Astrocyte (in vitro differentiated cells and primary cell): ENCODE data around the gene NT5C1A. TPM values are rescaled to one million over a fixed set of nuclear protein-coding genes. Genes with fewer than 3 reads are reported as not detected.

Experiments
- DNase-seq: peaks from one replicate; pipeline ENCODE4 v3.0.0-alpha.2; 2010; ENCODE audit warnings: low read depth
- FAIRE-seq: peaks from 2 replicates; lab custom pipeline; 2011; peaks lifted over from hg19 to GRCh38; lab: Jason Lieb, UNC
- H2AFZ ChIP-seq: 2 replicates; pipeline ENCODE4 v1.6.0; 2012; ENCODE audit warnings: low read depth, low read length, inconsistent platforms
- H3K27ac ChIP-seq: 2 replicates; pipeline ENCODE4 v1.5.1; 2011; ENCODE audit warnings: low read depth, low read length, inconsistent platforms
- H3K27me3 ChIP-seq: 2 replicates; pipeline ENCODE4 v1.6.0; 2011; ENCODE audit warnings: low read length, inconsistent platforms; ENCODE audit not compliant: insufficient read depth
- H3K36me3 ChIP-seq: 2 replicates; pipeline ENCODE4 v1.5.1; 2011; ENCODE audit warnings: low read length, inconsistent platforms; ENCODE audit not compliant: insufficient read depth
- H3K4me1 ChIP-seq: 2 replicates; pipeline ENCODE4 v1.5.1; 2011; ENCODE audit warnings: low read length, inconsistent platforms; ENCODE audit not compliant: insufficient read depth
- H3K4me2 ChIP-seq: 2 replicates; pipeline ENCODE4 v1.6.0; 2012; ENCODE audit warnings: low read length, inconsistent platforms
- H3K4me3 ChIP-seq: 2 replicates; pipeline ENCODE4 v1.5.1; 2011; ENCODE audit warnings: low read depth, mild to moderate bottlenecking, low read length, inconsistent platforms; ENCODE audit not compliant: insufficient read depth
- H3K79me2 ChIP-seq: 2 replicates; pipeline ENCODE4 v1.6.0; 2012; ENCODE audit warnings: mild to moderate bottlenecking, low read length, inconsistent platforms; ENCODE audit not compliant: insufficient read depth
- H3K9ac ChIP-seq: 2 replicates; pipeline ENCODE4 v1.6.0; 2012; ENCODE audit warnings: mild to moderate bottlenecking, low read length, inconsistent platforms
- H3K9me3 ChIP-seq: 2 replicates; pipeline ENCODE4 v1.5.1; 2012; ENCODE audit warnings: low read depth, mild to moderate bottlenecking, low read length, inconsistent platforms; ENCODE audit not compliant: insufficient read depth
- H4K20me1 ChIP-seq: 2 replicates; pipeline ENCODE4 v1.6.0; 2012; ENCODE audit warnings: low read length, inconsistent platforms; ENCODE audit not compliant: insufficient read depth
- H3K27ac Mint-ChIP-seq: one replicate; pipeline ENCODE4 v1.8.0; 2021; ENCODE audit warnings: mild to moderate bottlenecking, mixed read lengths; ENCODE audit not compliant: unreplicated experiment
- H3K27me3 Mint-ChIP-seq: one replicate; pipeline ENCODE4 v1.8.0; 2021; ENCODE audit warnings: low read depth, mixed read lengths; ENCODE audit not compliant: unreplicated experiment
- H3K36me3 Mint-ChIP-seq: one replicate; pipeline ENCODE4 v1.8.0; 2021; ENCODE audit warnings: low read depth, mixed read lengths; ENCODE audit not compliant: unreplicated experiment
- H3K4me1 Mint-ChIP-seq: one replicate; pipeline ENCODE4 v1.8.0; 2021; ENCODE audit warnings: low read depth, mixed read lengths; ENCODE audit not compliant: unreplicated experiment
- H3K4me3 Mint-ChIP-seq: one replicate; pipeline ENCODE4 v1.8.0; 2021; ENCODE audit warnings: mild to moderate bottlenecking, moderate library complexity, mixed read lengths; ENCODE audit not compliant: unreplicated experiment
- H3K9me3 Mint-ChIP-seq: one replicate; pipeline ENCODE4 v1.8.0; 2021; ENCODE audit warnings: mild to moderate bottlenecking, mixed read lengths; ENCODE audit not compliant: unreplicated experiment
- EZH2 ChIP-seq: IDR thresholded peaks from 2 replicates; pipeline ENCODE4 v1.6.1; 2012; ENCODE audit warnings: mild to moderate bottlenecking, low read length, inconsistent platforms; ENCODE audit not compliant: insufficient read depth
- total RNA-seq: library from RNA; stranded (reverse); gene quantifications from 2 replicates; pipeline ENCODE4 v1.2.1, GENCODE V29; 2021
- TF ChIP-seq, protein P1 (sequence below): IDR thresholded peaks from 2 replicates; pipeline ENCODE4 v1.5.1; 2011; ENCODE audit warnings: low read depth, mild to moderate bottlenecking, inconsistent platforms, low read length, moderate library complexity; ENCODE audit not compliant: insufficient read depth

The NT5C1A gene
- total RNA-seq, 1 donor from 2014 or later, result 0.20 TPM

DNA sequence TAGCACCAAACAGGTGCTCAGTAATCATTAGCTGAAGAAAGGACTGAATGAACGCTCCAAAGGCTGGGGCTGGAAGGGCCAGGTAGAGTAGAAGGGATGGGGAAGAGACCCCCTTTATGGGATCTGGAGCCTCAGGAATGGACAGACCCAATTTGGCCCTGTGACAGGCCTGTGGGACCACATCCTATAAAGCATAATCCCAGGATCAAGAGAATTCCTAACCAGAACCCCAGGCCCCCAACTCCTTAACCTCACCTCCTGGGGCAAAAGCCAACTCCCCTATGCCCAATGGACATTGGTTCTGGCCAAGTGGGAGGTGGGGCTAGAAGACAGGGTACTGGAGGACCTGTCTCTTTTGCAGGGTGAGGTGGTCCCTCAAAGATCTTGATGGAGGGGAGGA, 10.1 kb upstream of the NT5C1A start:
- peaks cover 59% of the 10 kb centered on the region for H3K27me3 ChIP-seq
- DNase-seq (no peak), FAIRE-seq (no peak)
- H3K9me3 ChIP-seq, result no peaks in the 10 kb centered on the region
- no peaks in the 10 kb centered on the region for H3K79me2 ChIP-seq
- H3K4me1 Mint-ChIP-seq, result no peaks in the 10 kb centered on the region
- H3K36me3 ChIP-seq, result no peaks in the 10 kb centered on the region
- H4K20me1 ChIP-seq, result no peaks in the 10 kb centered on the region
- no peaks in the 10 kb centered on the region for H3K4me1 ChIP-seq
- H3K27ac Mint-ChIP-seq, result no peak overlapping the region
- no peak overlapping the region for H3K4me2 ChIP-seq
- peaks cover 6% of the 10 kb centered on the region for H3K36me3 Mint-ChIP-seq
- H3K9me3 Mint-ChIP-seq, result peaks cover 15% of the 10 kb centered on the region
- H3K9ac ChIP-seq, result no peak overlapping the region
- no peak overlapping the region for H3K4me3 Mint-ChIP-seq
- no peak overlapping the region for H3K4me3 ChIP-seq
- H3K27me3 Mint-ChIP-seq, result peaks cover 85% of the 10 kb centered on the region
- H3K27ac ChIP-seq, result no peak overlapping the region
- no peak overlapping the region for H2AFZ ChIP-seq
- TF ChIP-seq, protein P1, sequence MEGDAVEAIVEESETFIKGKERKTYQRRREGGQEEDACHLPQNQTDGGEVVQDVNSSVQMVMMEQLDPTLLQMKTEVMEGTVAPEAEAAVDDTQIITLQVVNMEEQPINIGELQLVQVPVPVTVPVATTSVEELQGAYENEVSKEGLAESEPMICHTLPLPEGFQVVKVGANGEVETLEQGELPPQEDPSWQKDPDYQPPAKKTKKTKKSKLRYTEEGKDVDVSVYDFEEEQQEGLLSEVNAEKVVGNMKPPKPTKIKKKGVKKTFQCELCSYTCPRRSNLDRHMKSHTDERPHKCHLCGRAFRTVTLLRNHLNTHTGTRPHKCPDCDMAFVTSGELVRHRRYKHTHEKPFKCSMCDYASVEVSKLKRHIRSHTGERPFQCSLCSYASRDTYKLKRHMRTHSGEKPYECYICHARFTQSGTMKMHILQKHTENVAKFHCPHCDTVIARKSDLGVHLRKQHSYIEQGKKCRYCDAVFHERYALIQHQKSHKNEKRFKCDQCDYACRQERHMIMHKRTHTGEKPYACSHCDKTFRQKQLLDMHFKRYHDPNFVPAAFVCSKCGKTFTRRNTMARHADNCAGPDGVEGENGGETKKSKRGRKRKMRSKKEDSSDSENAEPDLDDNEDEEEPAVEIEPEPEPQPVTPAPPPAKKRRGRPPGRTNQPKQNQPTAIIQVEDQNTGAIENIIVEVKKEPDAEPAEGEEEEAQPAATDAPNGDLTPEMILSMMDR, result no peak
- no peak for TF ChIP-seq EZH2

DNA sequence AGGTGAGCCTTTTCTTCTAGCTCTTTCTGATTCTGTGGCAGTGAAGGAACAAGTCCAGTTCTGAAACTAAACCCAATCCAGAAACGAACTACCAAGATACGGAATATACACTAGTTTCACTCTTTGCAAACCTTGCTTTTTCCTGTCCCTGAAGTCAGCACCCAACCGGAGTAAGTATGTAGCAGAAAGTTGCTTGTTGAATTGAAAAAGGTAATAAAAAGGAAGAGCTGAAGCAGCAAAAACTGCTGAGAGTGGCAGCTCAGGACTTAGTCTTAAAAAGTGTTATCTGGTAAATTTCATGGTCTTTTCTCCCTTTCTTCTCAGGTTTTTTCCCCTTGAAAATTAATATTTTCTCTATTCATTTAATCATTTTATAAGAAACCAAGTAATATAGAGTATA, 9.4 kb upstream of the NT5C1A start:
- H3K27me3 Mint-ChIP-seq, result peaks cover 85% of the 10 kb centered on the region
- FAIRE-seq, result no peak

DNA sequence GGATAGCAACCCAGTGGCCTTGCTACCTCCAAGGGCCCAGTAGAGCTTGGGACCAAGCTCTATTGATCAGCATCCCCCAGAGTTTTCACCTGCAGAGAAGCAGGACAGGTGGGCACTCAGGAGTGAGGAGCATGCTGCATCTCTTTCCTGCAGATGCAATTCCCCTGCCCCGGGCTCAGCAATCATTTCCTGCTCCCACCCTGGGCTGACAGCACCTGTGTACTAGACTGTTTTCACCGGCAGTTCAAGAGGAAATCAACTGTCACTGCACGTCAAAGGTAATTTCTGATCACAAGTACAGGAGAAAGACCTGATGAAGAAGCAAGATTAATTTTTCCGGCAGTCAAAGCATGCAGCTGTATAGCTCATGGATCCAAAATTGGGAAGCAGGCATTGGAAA, 8.8 kb upstream of the NT5C1A start:
- H4K20me1 ChIP-seq, result no peaks in the 10 kb centered on the region
- no peak overlapping the region for H3K4me3 Mint-ChIP-seq
- no peak overlapping the region for H3K27ac Mint-ChIP-seq
- no peak overlapping the region for H2AFZ ChIP-seq
- H3K27me3 Mint-ChIP-seq, result peaks cover 84% of the 10 kb centered on the region
- H3K36me3 ChIP-seq, result no peaks in the 10 kb centered on the region
- FAIRE-seq, result no peak
- H3K4me2 ChIP-seq, result no peak overlapping the region
- H3K4me1 ChIP-seq, result no peaks in the 10 kb centered on the region
- no peak for DNase-seq
- peaks cover 6% of the 10 kb centered on the region for H3K36me3 Mint-ChIP-seq
- no peaks in the 10 kb centered on the region for H3K79me2 ChIP-seq
- no peak overlapping the region for H3K9ac ChIP-seq
- H3K9me3 ChIP-seq, result no peaks in the 10 kb centered on the region
- peaks cover 4% of the 10 kb centered on the region for H3K4me1 Mint-ChIP-seq
- peaks cover 56% of the 10 kb centered on the region for H3K27me3 ChIP-seq
- no peak overlapping the region for H3K4me3 ChIP-seq
- H3K27ac ChIP-seq, result no peak overlapping the region
- TF ChIP-seq EZH2, result no peak
- TF ChIP-seq, protein P1, result no peak
- peaks cover 13% of the 10 kb centered on the region for H3K9me3 Mint-ChIP-seq

More for the DNA sequence above, 9.4 kb upstream of the NT5C1A start:
- no peak for DNase-seq
- peaks cover 57% of the 10 kb centered on the region for H3K27me3 ChIP-seq
- Mint-ChIP-seq H3K36me3 (peaks cover 6% of the 10 kb centered on the region), H3K4me1 (peaks cover 4% of the 10 kb centered on the region), H3K4me3 (no peak overlapping the region), H3K9me3 (peaks cover 14% of the 10 kb centered on the region), H3K27ac (no peak overlapping the region)
- H2AFZ ChIP-seq, result no peak overlapping the region
- no peak for TF ChIP-seq EZH2
- TF ChIP-seq, protein P1, result no peak
- no peak overlapping the region for H3K4me3 ChIP-seq
- H3K4me1 ChIP-seq, result no peaks in the 10 kb centered on the region
- H3K79me2 ChIP-seq, result no peaks in the 10 kb centered on the region
- no peaks in the 10 kb centered on the region for H3K36me3 ChIP-seq
- no peak overlapping the region for H3K4me2 ChIP-seq
- no peaks in the 10 kb centered on the region for H3K9me3 ChIP-seq
- no peak overlapping the region for H3K9ac ChIP-seq
- no peak overlapping the region for H3K27ac ChIP-seq
- H4K20me1 ChIP-seq, result no peaks in the 10 kb centered on the region
